Skin epidermis (tissue), 12 donors: Measurements from ENCODE around the gene SLC13A3.

ENCODE experiments used
- H3K27ac ChIP-seq, 21 experiments: fragments of 200-600 bp; sonication (generic) in 11 of 21; one replicate each; pipeline ENCODE4 v1.5.0; 2020; ENCODE audit warnings: mild to moderate bottlenecking in 3 of 21, inconsistent platforms in 2 of 21, moderate library complexity in 2 of 21
- H3K4me3 ChIP-seq, 7 experiments: fragments of 200-600 bp; sonication (generic) in 2 of 7; one replicate each; pipeline ENCODE4 v1.5.0; 2020; ENCODE audit warnings: inconsistent platforms in 2 of 7, mild to moderate bottlenecking in 2 of 7, moderate library complexity in 1 of 7

Gene SLC13A3

DNA sequence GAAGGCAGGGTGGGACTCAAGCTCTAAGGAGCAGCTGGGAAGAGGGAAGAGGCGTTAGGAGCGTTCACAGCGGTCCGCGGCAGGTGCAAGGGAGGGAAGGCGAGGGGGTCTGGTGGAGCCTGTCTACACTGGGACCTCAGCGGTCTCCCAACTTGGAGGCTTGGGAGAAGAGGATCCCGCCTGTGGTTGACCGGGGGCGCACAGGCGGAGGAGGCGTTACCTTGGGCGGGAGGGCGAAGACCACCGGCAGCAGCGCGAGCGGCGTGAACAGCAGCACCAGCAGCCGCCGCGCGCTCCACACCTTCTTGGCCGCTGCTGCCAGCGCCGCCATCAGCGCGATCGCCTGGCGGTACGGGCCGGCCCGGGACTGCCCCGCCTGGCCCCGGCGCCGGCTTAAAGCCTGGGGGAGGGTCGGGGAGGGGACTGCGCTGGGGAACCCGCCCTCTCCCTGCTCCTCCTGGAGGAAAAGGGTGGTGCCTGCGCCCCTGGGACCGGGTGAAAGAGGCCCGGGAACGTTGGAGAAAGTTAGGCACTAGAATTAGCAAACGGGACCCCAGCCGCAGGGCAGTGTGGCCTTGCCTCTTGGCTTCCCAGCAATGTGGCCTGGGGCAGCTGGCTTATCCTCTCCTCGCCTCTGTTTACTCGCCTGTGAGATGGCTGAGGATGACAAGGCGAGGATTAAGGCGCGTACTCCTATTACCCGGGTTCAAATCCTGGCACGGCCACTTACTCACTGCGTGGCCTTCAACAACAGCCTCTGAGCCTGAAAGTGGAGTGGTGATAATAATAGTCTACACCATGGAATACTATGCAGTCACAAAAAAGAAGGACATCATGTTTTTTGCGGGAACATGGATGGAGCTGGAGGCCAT lies at the start of gene SLC13A3:
TSS of gene SLC13A3 (minus strand) at position 369 of the 872 bp plus-strand sequence. CDS start at position 331, 38 bp downstream.
- Histone ChIP-seq H3K4me3 (no peak within 1 kb of the TSS), H3K27ac (no peak within 1 kb of the TSS)

GRCh38 chr20:46701057-46701456 lies 49.8 kb upstream of the SLC13A3 start:
- no peak overlapping the region for H3K27ac ChIP-seq
- H3K4me3 ChIP-seq, result no peak overlapping the region

DNA sequence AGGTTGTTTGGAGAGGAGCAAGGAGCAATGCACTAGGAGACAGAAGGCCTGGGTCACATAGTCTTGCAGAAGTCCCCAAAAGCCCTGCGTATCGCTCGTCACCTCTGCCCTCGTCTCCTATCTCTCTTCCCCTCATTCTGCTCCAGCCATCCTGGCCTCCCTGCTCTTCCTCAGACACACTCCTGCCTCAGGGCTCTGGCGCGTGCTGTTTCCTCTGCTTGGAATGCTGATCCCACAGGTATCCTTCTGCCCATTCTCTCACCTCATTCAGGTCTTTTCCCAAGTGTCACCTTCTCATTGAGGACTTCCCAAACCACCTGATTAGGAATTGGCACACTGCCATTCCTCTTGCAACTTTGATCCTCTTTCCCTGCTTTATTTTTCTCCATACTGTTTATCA lies 49.2 kb upstream of the SLC13A3 start:
- Histone ChIP-seq H3K27ac (no peak overlapping the region), H3K4me3 (no peak overlapping the region)

DNA sequence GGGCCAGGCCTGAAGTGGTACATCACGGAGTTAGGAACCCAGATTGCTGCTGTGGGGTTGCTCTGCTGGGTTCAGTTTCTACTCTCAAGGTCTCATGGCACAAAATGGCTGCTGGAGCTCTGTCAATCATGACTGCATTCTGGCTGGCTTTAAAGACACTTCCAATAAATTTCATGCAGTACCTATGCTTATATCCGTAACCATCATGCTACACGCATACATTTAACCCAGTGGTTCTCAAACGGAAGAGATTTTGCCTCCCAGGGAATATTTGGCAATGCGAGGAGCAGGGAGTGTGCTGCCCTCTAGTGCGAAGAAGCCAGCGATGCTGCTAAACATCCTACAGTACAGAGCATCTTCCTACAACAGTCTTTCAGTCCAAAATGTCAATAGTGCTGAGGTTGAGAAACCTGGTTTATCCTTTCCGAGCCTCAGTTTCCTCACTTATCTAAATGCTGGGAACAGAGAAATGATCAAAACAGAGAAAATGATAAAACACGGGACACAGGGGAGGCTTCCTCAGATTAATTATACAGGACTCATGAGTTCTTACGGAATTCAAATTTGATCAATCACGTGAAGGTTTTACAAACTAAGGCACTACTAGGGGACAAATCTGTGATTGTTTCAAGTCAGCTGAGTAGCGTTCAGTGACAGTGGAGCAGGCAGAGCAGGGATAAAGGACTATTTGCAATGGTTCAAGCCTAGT lies 48.5 kb upstream of the SLC13A3 start:
- no peak overlapping the region for H3K27ac ChIP-seq
- H3K4me3 ChIP-seq, result no peak overlapping the region

DNA sequence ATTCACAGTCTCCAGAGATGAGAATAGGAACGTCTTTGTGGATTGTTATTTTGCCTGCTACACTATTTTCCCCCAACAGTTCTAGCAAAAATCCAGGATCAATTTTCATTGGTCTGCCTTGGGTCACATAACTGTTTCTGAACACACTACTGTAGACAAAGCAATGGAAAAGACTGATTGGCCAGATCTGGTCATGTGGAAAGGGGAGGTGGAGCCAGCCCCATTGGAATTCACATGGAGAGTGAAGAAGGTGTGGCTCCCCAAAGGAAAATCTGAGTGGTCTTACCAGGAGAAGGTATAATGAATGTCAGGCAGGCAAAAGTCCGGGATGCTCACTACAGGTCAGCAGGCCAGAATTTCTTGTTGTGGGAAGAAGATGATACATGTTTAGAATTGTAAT lies 47.5 kb upstream of the SLC13A3 start:
- no peak overlapping the region for H3K27ac ChIP-seq
- H3K4me3 ChIP-seq, result no peak overlapping the region

DNA sequence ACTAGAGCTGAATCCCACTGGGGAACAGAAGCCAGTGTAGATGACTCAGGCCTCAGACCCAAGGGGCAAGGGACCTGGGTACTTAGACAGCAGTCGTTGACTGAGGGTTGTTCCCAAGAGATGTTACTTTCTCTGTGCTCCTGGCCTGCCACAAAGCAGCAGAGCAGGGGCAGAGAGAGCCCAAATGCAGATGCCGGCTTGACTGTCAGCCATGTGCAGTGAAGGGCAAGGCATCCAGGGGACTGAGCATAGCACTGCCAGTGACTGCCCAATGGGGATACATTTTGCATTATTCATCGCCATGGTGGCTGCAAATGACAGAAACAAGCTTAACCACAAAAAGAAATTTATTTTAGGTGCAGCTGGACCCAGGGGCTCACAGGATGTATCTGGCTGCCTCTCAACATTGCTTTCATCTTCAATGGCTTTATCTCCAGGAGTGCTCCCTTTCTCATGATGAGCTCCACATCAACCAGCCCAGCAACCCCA lies 45.6 kb upstream of the SLC13A3 start:
- Histone ChIP-seq H3K27ac (peak overlapping the region in 3 of 21 experiments; percentile 10 to 39 (median 35)), H3K4me3 (no peak overlapping the region)

- peak overlapping the region in 4 of 21 experiments; percentile 1 to 39 (median 8) for H3K27ac ChIP-seq
- H3K4me3 ChIP-seq, result no peak overlapping the region
Measured at GRCh38 chr20:46695892-46696291, 44.6 kb upstream of the SLC13A3 start.

DNA sequence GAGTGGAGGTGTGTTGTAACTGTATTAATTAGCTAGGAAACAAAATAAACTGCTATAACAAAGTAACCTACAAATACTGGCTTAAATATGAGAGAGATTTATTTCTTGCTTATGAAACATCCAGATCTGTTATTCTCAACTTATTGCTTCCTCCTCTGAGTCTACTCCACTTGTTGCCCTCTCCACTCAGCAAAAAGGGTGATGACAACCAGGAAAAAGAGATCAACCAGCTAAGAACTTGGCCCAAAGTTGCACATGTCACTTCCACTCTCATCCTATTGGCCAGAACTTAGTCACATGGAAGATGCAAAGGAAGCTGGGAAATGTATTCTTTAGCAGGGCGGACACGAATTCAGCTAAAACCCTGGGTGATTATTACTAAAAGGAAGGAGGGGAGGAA lies 43.2 kb upstream of the SLC13A3 start:
- H3K27ac ChIP-seq, result no peak overlapping the region

DNA sequence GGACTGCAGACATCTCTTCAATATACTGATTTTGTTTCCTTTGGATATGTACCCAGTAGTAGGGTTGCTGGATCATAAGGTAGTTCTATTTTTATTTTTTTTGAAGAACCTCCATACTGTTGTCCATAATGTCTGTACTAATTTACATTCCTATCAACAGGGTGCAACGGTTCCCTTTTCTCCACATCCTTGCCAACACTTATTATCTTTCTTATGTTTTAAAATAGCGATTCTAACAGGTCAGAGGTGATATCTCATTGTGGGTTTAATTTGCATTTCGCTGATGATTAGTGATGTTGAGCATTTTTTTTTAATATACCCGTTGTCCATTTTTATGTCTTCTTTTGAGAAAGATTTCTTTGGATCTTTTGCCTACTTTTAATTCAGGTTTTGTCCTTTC lies 39.9 kb upstream of the SLC13A3 start:
- no peak overlapping the region for H3K4me3 ChIP-seq

More for the DNA sequence above, 43.2 kb upstream of the SLC13A3 start:
- no peak overlapping the region for H3K4me3 ChIP-seq

GRCh38 chr20:46690219-46691106 lies 39.2 kb upstream of the SLC13A3 start:
- Histone ChIP-seq H3K4me3 (peak overlapping the region in 6 of 7 experiments; percentile 27 to 93 (median 82)), H3K27ac (peak overlapping the region in 17 of 21 experiments; percentile 77 to 99 (median 92))

More for the DNA sequence above, 39.9 kb upstream of the SLC13A3 start:
- H3K27ac ChIP-seq, result no peak overlapping the region

DNA sequence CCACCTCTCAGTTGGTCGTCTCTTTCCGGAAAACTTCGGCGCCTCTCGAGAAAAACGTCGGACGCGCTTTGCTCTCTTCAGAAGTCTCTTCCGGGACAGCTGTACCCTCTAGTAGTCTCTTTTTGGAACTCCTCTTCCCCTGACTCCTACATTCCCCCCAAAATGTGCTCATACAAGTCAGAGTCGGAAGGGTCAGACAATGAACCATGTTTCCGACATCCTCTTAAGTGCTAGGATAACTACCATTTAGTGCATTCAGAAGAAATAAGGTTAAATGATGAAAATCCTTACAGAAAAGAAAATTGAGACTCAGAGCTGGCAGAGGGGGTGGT lies 38.5 kb upstream of the SLC13A3 start:
- peak overlapping the region in 18 of 21 experiments; percentile 52 to 99 (median 92) for H3K27ac ChIP-seq

DNA sequence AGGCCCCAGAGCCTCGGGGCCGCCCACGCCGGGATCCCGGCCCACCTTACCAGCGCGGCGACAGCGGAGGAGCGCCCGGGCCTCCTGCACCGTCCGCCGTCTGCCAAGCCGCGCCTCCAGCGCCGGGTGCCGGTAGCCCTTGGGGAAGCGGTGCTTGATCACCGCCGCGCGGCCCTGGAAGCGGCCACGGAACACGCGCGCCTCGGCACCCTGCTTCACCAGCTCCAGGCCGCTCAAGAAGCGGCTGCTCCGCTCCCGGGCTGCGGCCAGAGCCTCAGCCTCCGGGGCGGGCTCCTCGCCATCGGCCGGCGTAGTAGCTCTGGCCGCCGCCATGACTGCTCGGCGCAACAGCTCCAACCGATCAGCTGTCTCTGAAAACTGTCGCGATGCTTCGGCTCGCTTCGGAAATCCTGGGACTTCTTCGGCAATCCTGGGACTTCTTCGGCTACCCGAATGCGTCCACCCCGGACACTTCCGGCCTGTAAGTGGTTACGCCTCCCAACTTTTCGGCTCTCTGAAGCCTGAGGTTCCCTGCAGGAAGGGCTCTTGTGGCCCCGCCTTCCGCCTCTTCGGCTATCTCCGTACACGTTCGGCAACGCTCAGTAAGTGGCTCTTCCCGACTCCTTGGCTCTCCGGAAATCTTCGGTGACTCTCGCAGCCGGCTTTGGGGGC lies 38.0 kb upstream of the SLC13A3 start, which contains the start of gene TP53RK:
TSS of gene TP53RK (minus strand) at position 363 of the 672 bp plus-strand sequence. CDS start at position 333, 30 bp downstream.
- Histone ChIP-seq H3K27ac (peak within 1 kb of the TSS; percentile 67 to 99 (median 96)), H3K4me3 (peak within 1 kb of the TSS; percentile 76 to 93 (median 83))

More for the DNA sequence above, 38.5 kb upstream of the SLC13A3 start:
- peak overlapping the region; percentile 27 to 93 (median 81) for H3K4me3 ChIP-seq

- Histone ChIP-seq H3K27ac (peak overlapping the region; percentile 67 to 99 (median 96)), H3K4me3 (peak overlapping the region; percentile 76 to 93 (median 83))
Measured at GRCh38 chr20:46688151-46689081, 37.2 kb upstream of the SLC13A3 start.

GRCh38 chr20:46683939-46684750 lies 32.9 kb upstream of the SLC13A3 start:
- peak overlapping the region in 3 of 7 experiments; percentile 4 to 23 (median 12) for H3K4me3 ChIP-seq
- peak overlapping the region in 16 of 21 experiments; percentile 9 to 81 (median 64) for H3K27ac ChIP-seq

DNA sequence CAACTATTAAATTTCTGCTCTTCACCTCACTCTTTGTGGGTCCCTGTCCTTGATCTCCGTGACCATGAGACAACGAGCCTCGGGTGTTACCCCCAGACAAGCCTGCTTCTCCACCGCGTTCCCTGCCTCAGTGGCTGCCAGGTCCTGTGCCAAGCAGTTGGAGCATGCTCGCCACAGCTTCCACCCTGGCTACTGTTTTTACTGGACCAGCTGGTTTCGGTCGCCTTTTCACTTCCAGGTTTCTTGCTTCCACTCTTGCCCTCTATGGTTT lies 32.3 kb upstream of the SLC13A3 start:
- H3K4me3 ChIP-seq, result peak overlapping the region in 3 of 7 experiments; percentile 4 to 23 (median 12)
- H3K27ac ChIP-seq, result peak overlapping the region in 12 of 21 experiments; percentile 9 to 81 (median 64)

DNA sequence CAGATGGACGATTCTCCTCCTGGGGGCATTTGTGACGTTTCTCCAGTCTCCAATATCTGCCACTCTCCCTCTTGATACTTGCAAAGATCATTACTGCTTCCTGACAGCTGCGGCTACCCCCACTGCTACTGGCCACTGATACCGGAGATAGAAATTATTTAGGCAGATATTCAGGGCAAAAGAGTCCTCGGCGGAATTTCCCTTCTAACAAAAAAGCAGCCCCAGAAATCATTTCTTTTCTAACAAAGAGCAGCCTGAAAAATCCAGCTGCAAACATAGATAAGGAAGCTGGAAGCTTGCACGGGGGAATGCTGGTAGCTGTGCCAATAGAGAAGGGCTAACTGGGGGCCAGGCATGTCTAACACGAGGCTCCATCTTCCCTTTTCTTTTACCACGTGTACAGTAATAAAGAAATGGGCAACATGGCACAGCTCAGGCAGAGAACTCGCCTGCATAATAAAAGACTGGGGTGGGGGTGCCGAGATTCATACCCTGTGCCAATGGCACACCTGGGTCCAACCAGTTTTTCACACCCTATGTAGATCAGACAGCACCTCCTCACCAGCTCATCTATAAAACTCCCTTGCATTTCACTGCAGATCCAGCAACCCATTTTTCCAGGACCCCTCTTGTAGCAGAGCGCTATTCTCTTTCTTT lies 31.9 kb upstream of the SLC13A3 start:
- Histone ChIP-seq H3K4me3 (peak overlapping the region in 3 of 7 experiments; percentile 4 to 23 (median 12)), H3K27ac (peak overlapping the region in 12 of 21 experiments; percentile 9 to 81 (median 64))
